Osteocyte (in vitro differentiated cells): ENCODE results near the gene CBY1. TPM values are rescaled to one million over a fixed set of nuclear protein-coding genes. Genes with fewer than 3 reads are reported as not detected.

Source experiments
- DNase-seq: peaks from one replicate; pipeline ENCODE4 v3.0.0; 2021; ENCODE audit warnings: mixed read lengths; ENCODE audit not compliant: unreplicated experiment; ENCODE audit errors: extremely low spot score
- H3K27ac Mint-ChIP-seq: one replicate; pipeline ENCODE4 v1.8.0; 2021; ENCODE audit warnings: mild to moderate bottlenecking, mixed read lengths; ENCODE audit not compliant: unreplicated experiment
- H3K27me3 Mint-ChIP-seq: one replicate; pipeline ENCODE4 v1.8.0; 2021; ENCODE audit warnings: mixed read lengths; ENCODE audit not compliant: unreplicated experiment
- H3K36me3 Mint-ChIP-seq: one replicate; pipeline ENCODE4 v1.8.0; 2021; ENCODE audit warnings: mixed read lengths; ENCODE audit not compliant: unreplicated experiment
- H3K4me1 Mint-ChIP-seq: one replicate; pipeline ENCODE4 v1.8.0; 2021; ENCODE audit warnings: mixed read lengths; ENCODE audit not compliant: unreplicated experiment
- H3K4me3 Mint-ChIP-seq: one replicate; pipeline ENCODE4 v1.8.0; 2021; ENCODE audit warnings: mild to moderate bottlenecking, moderate library complexity, mixed read lengths; ENCODE audit not compliant: unreplicated experiment
- H3K9me3 Mint-ChIP-seq: one replicate; pipeline ENCODE4 v1.8.0; 2021; ENCODE audit warnings: mixed read lengths; ENCODE audit not compliant: unreplicated experiment
- total RNA-seq: library from RNA; stranded (reverse); gene quantifications from 2 replicates; pipeline ENCODE4 v1.2.1, GENCODE V29; 2021
- TF ChIP-seq, protein P1 (sequence below): fragments of 200-600 bp; sonication (generic); IDR thresholded peaks from 2 replicates; pipeline ENCODE4 v1.5.0; 2021; ENCODE audit warnings: antibody characterized with exemption, mild to moderate bottlenecking, moderate library complexity

Gene CBY1
- total RNA-seq, 1 donor from 2014 or later: 38.3 TPM

- no peak for DNase-seq
- Mint-ChIP-seq H3K4me1 (peaks cover 56% of the 10 kb centered on the region), H3K27me3 (no peaks in the 10 kb centered on the region), H3K27ac (no peak overlapping the region), H3K9me3 (no peaks in the 10 kb centered on the region), H3K4me3 (no peak overlapping the region), H3K36me3 (peaks cover 9% of the 10 kb centered on the region)
- TF ChIP-seq, protein P1, sequence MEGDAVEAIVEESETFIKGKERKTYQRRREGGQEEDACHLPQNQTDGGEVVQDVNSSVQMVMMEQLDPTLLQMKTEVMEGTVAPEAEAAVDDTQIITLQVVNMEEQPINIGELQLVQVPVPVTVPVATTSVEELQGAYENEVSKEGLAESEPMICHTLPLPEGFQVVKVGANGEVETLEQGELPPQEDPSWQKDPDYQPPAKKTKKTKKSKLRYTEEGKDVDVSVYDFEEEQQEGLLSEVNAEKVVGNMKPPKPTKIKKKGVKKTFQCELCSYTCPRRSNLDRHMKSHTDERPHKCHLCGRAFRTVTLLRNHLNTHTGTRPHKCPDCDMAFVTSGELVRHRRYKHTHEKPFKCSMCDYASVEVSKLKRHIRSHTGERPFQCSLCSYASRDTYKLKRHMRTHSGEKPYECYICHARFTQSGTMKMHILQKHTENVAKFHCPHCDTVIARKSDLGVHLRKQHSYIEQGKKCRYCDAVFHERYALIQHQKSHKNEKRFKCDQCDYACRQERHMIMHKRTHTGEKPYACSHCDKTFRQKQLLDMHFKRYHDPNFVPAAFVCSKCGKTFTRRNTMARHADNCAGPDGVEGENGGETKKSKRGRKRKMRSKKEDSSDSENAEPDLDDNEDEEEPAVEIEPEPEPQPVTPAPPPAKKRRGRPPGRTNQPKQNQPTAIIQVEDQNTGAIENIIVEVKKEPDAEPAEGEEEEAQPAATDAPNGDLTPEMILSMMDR: no peak
Observed at GRCh38 chr22:38710351-38710750, 53.9 kb downstream of the CBY1 start.

DNA sequence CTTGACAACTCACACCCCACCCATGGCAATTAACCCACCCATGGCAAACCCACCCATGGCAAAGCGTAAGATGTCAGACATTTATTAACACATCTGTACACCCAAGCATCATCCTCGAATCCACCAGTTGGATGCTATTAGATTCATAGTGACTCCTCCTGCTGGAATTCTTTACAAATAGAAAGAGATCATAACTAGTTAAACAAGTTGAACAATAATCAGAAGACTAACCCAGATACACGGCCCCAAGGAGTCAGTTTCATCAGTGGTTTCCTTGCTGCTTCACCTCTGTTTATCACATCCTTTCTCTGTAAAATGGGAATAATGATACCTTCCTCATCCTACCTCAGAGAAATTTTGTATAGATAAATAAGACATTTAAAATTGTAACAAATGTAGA is 54.4 kb downstream of the CBY1 start:
- DNase-seq: no peak
- H3K9me3 Mint-ChIP-seq: no peaks in the 10 kb centered on the region
- peaks cover 9% of the 10 kb centered on the region for H3K36me3 Mint-ChIP-seq
- H3K27ac Mint-ChIP-seq: no peak overlapping the region
- no peak overlapping the region for H3K4me3 Mint-ChIP-seq
- H3K27me3 Mint-ChIP-seq: no peaks in the 10 kb centered on the region
- peaks cover 61% of the 10 kb centered on the region for H3K4me1 Mint-ChIP-seq
- TF ChIP-seq, protein P1: no peak

DNA sequence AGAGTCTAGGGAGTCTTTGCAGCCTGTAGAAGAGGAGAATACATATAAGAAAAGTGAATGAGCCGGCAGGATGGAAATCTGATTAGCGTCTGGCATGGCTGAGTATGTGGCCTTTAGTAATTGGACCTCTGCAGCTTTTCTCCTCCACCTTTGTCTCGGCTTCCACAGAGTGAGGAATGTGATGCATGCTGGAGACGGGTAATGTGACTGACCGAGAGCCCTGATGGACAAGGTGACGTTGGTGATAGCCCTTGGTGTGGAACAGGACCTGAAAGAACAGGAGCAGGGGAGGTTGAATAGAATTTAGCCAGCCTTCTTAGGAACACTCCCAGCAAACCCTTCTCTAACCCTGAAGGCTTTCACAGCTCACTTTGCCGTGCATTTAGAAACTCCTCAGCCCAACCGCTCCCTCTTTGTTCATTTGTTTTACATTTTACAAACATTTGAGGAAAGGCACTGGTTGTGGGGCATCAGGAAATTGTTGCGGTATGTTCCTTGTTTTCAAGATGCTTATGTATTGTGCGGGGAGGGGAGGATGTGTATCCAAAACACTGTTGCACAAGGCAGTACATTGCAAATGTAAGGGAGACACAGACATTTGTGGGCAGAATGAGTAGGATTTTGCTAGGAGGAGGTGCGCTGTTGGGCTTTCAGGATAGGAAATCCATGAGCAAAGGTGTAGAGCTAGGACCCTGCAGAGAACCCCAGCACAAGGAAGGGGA is 56.2 kb downstream of the CBY1 start:
- H3K27me3 Mint-ChIP-seq: no peaks in the 10 kb centered on the region
- H3K4me3 Mint-ChIP-seq: no peak overlapping the region
- H3K9me3 Mint-ChIP-seq: no peaks in the 10 kb centered on the region
- TF ChIP-seq, protein P1: no peak
- peak overlapping the region; percentile 41 for H3K27ac Mint-ChIP-seq
- peaks cover 17% of the 10 kb centered on the region for H3K36me3 Mint-ChIP-seq
- peaks cover 64% of the 10 kb centered on the region for H3K4me1 Mint-ChIP-seq
- no peak for DNase-seq

DNA sequence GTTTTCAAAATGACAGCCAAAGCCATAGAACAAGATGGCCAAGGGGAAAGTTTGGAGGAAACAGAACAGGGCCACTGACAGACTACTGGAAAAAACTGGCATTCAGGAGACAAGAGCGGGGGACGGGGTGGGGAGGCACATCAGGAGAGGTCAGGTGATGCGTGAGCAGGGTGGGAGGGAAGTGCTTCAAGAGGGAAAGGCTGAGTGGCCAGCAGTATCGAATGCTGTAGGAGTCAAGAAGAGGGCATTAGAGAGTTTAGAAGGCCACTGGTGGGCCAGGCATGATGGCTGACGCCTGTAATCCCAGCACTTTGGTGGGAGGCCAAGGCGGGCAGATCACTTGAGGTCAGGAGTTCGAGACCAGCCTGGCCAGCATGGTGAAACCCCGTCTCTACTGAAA is 57.5 kb downstream of the CBY1 start:
- no peaks in the 10 kb centered on the region for H3K9me3 Mint-ChIP-seq
- DNase-seq: no peak
- TF ChIP-seq, protein P1: no peak
- peaks cover 64% of the 10 kb centered on the region for H3K4me1 Mint-ChIP-seq
- H3K36me3 Mint-ChIP-seq: peaks cover 17% of the 10 kb centered on the region
- no peaks in the 10 kb centered on the region for H3K27me3 Mint-ChIP-seq
- H3K4me3 Mint-ChIP-seq: no peak overlapping the region
- peak overlapping the region; percentile 60 for H3K27ac Mint-ChIP-seq

- Mint-ChIP-seq H3K4me1 (peaks cover 71% of the 10 kb centered on the region), H3K36me3 (peaks cover 17% of the 10 kb centered on the region), H3K4me3 (no peak overlapping the region), H3K27ac (peak overlapping the region; percentile 64), H3K27me3 (no peaks in the 10 kb centered on the region), H3K9me3 (no peaks in the 10 kb centered on the region)
- no peak for DNase-seq
- TF ChIP-seq, protein P1: no peak
Observed at GRCh38 chr22:38715176-38715764, 58.8 kb downstream of the CBY1 start.
